Parathyroid adenoma (tissue), 2 donors: ENCODE data around the gene TEF.
A peak's percentile ranks its signal among the peaks of the same experiment; 100 is the strongest.
"Not testable (repeated sequence)": the region's sequence is repeated elsewhere in the genome, so short reads cannot be mapped to it uniquely, and the experiment has no call there.

Experiments
- H2AFZ ChIP-seq: fragments of 300-600 bp; sonication (generic); one replicate; pipeline ENCODE4 v1.7.0; 2017; ENCODE audit warnings: antibody characterized with exemption, mild to moderate bottlenecking
- H3K27ac ChIP-seq: fragments of 300-600 bp; sonication (generic); one replicate; pipeline ENCODE4 v1.7.0; 2017
- H3K27me3 ChIP-seq: fragments of 300-600 bp; sonication (generic); one replicate; pipeline ENCODE4 v1.7.0; 2017; ENCODE audit warnings: low read length; ENCODE audit not compliant: control insufficient read depth, insufficient read depth
- H3K36me3 ChIP-seq: fragments of 300-600 bp; sonication (generic); one replicate; pipeline ENCODE4 v1.7.0; 2017; ENCODE audit warnings: low read length; ENCODE audit not compliant: control insufficient read depth, insufficient read depth
- H3K4me1 ChIP-seq: fragments of 300-600 bp; sonication (generic); one replicate; pipeline ENCODE4 v1.7.0; 2017; ENCODE audit warnings: control low read depth
- H3K4me2 ChIP-seq: fragments of 300-600 bp; sonication (generic); one replicate; pipeline ENCODE4 v1.7.0; 2017; ENCODE audit warnings: low read length
- H3K4me3 ChIP-seq: fragments of 300-600 bp; sonication (generic); one replicate; pipeline ENCODE4 v1.7.0; 2017; ENCODE audit warnings: low read depth, low read length
- H3K79me2 ChIP-seq: fragments of 300-600 bp; sonication (generic); one replicate; pipeline ENCODE4 v1.7.0; 2017; ENCODE audit warnings: control low read depth
- H3K9ac ChIP-seq: fragments of 300-600 bp; sonication (generic); one replicate; pipeline ENCODE4 v1.7.0; 2017; ENCODE audit warnings: mild to moderate bottlenecking
- H3K9me3 ChIP-seq: fragments of 300-600 bp; sonication (generic); one replicate; pipeline ENCODE4 v1.7.0; 2017; ENCODE audit warnings: low read length; ENCODE audit not compliant: control insufficient read depth
- CTCF ChIP-seq: fragments of 300-600 bp; sonication (generic); IDR thresholded peaks from one replicate; pipeline ENCODE4 v1.7.0; 2017; ENCODE audit warnings: antibody characterized with exemption, mild to moderate bottlenecking
- donor health status: primary hyperparathyroidism.

TEF gene

GRCh38 chr22:41397143-41397811, 15.5 kb downstream of the TEF start:
- Histone ChIP-seq H3K79me2 (no peaks in the 10 kb centered on the region), H3K27ac (no peak overlapping the region), H3K4me3 (no peak overlapping the region), H2AFZ (no peak overlapping the region), H3K4me2 (no peak overlapping the region), H3K4me1 (peaks cover under 1% of the 10 kb centered on the region), H3K9ac (no peak overlapping the region), H3K36me3 (no peaks in the 10 kb centered on the region), H3K9me3 (no peaks in the 10 kb centered on the region), H3K27me3 (no peaks in the 10 kb centered on the region)
- TF ChIP-seq CTCF = no peak

GRCh38 chr22:41398921-41399320, 17.2 kb downstream of the TEF start:
- Histone ChIP-seq H2AFZ (no peak overlapping the region), H3K9ac (no peak overlapping the region), H3K4me2 (no peak overlapping the region), H3K4me3 (no peak overlapping the region), H3K9me3 (no peaks in the 10 kb centered on the region), H3K27ac (no peak overlapping the region), H3K36me3 (no peaks in the 10 kb centered on the region), H3K4me1 (peaks cover 7% of the 10 kb centered on the region), H3K27me3 (no peaks in the 10 kb centered on the region), H3K79me2 (no peaks in the 10 kb centered on the region)
- no peak for TF ChIP-seq CTCF

- Histone ChIP-seq H3K4me1 (peaks cover 7% of the 10 kb centered on the region), H3K9ac (no peak overlapping the region), H3K27me3 (no peaks in the 10 kb centered on the region), H3K4me2 (peak overlapping the region; percentile 40), H3K9me3 (no peaks in the 10 kb centered on the region), H2AFZ (no peak overlapping the region), H3K36me3 (no peaks in the 10 kb centered on the region), H3K79me2 (no peaks in the 10 kb centered on the region), H3K4me3 (peak overlapping the region; percentile 15), H3K27ac (peak overlapping the region; percentile 90)
- no peak for TF ChIP-seq CTCF
These were observed 20.3 kb downstream of the TEF start for GRCh38 chr22:41401781-41402648.

- not testable (repeated sequence) for H3K9ac ChIP-seq, H3K79me2 ChIP-seq, H2AFZ ChIP-seq, H3K4me1 ChIP-seq, H3K27me3 ChIP-seq, H3K9me3 ChIP-seq, H3K4me2 ChIP-seq, H3K36me3 ChIP-seq, H3K4me3 ChIP-seq
- peak overlapping the region; percentile 90 for H3K27ac ChIP-seq
These were observed 21.1 kb downstream of the TEF start for GRCh38 chr22:41402851-41403250.

- peak overlapping the region; percentile 11 for H3K4me2 ChIP-seq
- H3K79me2 ChIP-seq = no peaks in the 10 kb centered on the region
- H3K27me3 ChIP-seq = no peaks in the 10 kb centered on the region
- peak overlapping the region; percentile 66 for H2AFZ ChIP-seq
- H3K9me3 ChIP-seq = no peaks in the 10 kb centered on the region
- H3K9ac ChIP-seq = no peak overlapping the region
- H3K27ac ChIP-seq = no peak overlapping the region
- peak overlapping the region; percentile 28 for H3K4me3 ChIP-seq
- peaks cover 7% of the 10 kb centered on the region for H3K4me1 ChIP-seq
- no peaks in the 10 kb centered on the region for H3K36me3 ChIP-seq
- TF ChIP-seq CTCF = peak; percentile 91
These were observed 22.0 kb downstream of the TEF start for GRCh38 chr22:41403532-41404318.
